ENCODE measurements around the gene B3GAT1.

DNA sequence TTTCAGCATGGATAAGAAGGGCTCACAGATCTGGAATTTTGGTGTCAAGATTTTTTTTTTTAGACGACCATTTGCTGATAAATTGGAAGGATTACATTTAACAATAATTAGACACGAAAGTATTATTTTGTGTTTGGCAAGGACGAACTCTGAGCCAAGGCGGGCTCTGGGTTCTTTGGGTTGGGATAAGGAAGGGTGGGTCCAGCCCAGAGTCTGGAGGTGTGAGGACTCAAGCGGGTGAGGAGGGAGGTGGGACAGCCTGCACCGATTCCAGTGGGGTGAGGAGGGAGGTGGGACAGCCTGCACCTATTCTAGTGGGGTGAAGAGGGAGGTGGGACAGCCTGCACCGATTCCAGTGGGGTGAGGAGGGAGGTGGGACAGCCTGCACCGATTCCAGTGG lies 4.1 kb downstream of the B3GAT1 start:
- TF ChIP-seq, protein P1, sequence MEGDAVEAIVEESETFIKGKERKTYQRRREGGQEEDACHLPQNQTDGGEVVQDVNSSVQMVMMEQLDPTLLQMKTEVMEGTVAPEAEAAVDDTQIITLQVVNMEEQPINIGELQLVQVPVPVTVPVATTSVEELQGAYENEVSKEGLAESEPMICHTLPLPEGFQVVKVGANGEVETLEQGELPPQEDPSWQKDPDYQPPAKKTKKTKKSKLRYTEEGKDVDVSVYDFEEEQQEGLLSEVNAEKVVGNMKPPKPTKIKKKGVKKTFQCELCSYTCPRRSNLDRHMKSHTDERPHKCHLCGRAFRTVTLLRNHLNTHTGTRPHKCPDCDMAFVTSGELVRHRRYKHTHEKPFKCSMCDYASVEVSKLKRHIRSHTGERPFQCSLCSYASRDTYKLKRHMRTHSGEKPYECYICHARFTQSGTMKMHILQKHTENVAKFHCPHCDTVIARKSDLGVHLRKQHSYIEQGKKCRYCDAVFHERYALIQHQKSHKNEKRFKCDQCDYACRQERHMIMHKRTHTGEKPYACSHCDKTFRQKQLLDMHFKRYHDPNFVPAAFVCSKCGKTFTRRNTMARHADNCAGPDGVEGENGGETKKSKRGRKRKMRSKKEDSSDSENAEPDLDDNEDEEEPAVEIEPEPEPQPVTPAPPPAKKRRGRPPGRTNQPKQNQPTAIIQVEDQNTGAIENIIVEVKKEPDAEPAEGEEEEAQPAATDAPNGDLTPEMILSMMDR (IDR thresholded peaks at IDR 0.05), result no peak
- no peak for TF ChIP-seq POLR2A (IDR thresholded peaks at IDR 0.05)
